Lung (tissue), 12 donors: ENCODE data around the gene KRT7. TPM values are rescaled to one million over a fixed set of nuclear protein-coding genes. Genes with fewer than 3 reads are reported as not detected.

ENCODE experiments used
- ATAC-seq: fragments of 200-7000 bp; cut with Tn5 transposase; one replicate; pipeline ENCODE4 v1.9.1; 2020; ENCODE audit warnings: moderate number of reproducible peaks; ENCODE audit not compliant: insufficient read depth, low FRiP score
- DNase-seq, 3 donors: peaks; one replicate each; pipeline ENCODE4 v3.0.0-alpha.2; 2013 to 2017
- H3K27ac ChIP-seq, 2 donors: one replicate each; pipeline ENCODE4 v1.5.1; 2013; ENCODE audit warnings: mild to moderate bottlenecking in 2 of 2, moderate library complexity in 2 of 2, control low read depth in 1 of 2, inconsistent platforms in 1 of 2, low read depth in 1 of 2, low read length in 1 of 2
- H3K27me3 ChIP-seq, 3 donors: one replicate each; pipeline ENCODE4 v1.5.1; 2013; ENCODE audit warnings: low read length in 2 of 3; ENCODE audit not compliant: control insufficient read depth in 3 of 3, insufficient read depth in 3 of 3
- H3K36me3 ChIP-seq, 4 donors: one replicate each; pipeline ENCODE4 v1.5.1; 2013; ENCODE audit warnings: low read length in 4 of 4, mild to moderate bottlenecking in 1 of 4, moderate library complexity in 1 of 4; ENCODE audit not compliant: control insufficient read depth in 4 of 4, insufficient read depth in 4 of 4
- H3K4me1 ChIP-seq, 5 donors: one replicate each; pipeline ENCODE4 v1.5.1; 2013; ENCODE audit warnings: low read length in 5 of 5, mild to moderate bottlenecking in 2 of 5, moderate library complexity in 1 of 5; ENCODE audit not compliant: control insufficient read depth in 5 of 5, insufficient read depth in 5 of 5
- H3K4me3 ChIP-seq: one replicate; pipeline ENCODE4 v1.5.1; 2013; ENCODE audit warnings: mild to moderate bottlenecking, control low read depth, moderate library complexity
- H3K9ac ChIP-seq, 2 donors: one replicate each; pipeline ENCODE4 v1.5.1; 2013; ENCODE audit warnings: low read length in 2 of 2, control low read depth in 1 of 2; ENCODE audit not compliant: insufficient read depth in 1 of 2
- H3K9me3 ChIP-seq, 4 donors: one replicate each; pipeline ENCODE4 v1.5.1; 2013; ENCODE audit warnings: low read length in 3 of 4, mild to moderate bottlenecking in 1 of 4, moderate library complexity in 1 of 4; ENCODE audit not compliant: control insufficient read depth in 4 of 4, insufficient read depth in 3 of 4
- WGBS, 2 donors: extraction: QIAGEN DNeasy Blood & Tissue Kit; methylation state at CpG; one replicate each; pipeline ENCODE4 v1.1.7; 2013; 5-methylcytosine and 5-hydroxymethylcytosine counted together
- polyA plus RNA-seq, 2 donors: library from polyadenylated mRNA; stranded (reverse); fragments of 200-250 nt; gene quantifications; one replicate each; pipeline ENCODE4 v1.2.1, GENCODE V29; 2013
- total RNA-seq, 2 donors: library from RNA; depleted of rRNA in 1 of 2; stranded (reverse); fragments of >200 nt in 1 of 2; gene quantifications; one replicate each; pipeline ENCODE4 v1.2.1, GENCODE V29; 2014 to 2021
- TF ChIP-seq, protein P1 (sequence below): IDR thresholded peaks from 2 replicates; pipeline ENCODE4 v1.5.1; 2012; ENCODE audit warnings: mild to moderate bottlenecking; ENCODE audit errors: control extremely low read depth, extremely low read depth
- donor health status: control.
- donor health status: control.
- donor health status: Bipolar disorder and iron deficiency.
- donor health status: healthy.
- donor health status: DM: yes; HTN: yes; CAD: no.

KRT7 gene
- total and polyA plus RNA-seq, 4 donors, result 33.6 to 1,415 (median 1,306) TPM

DNA sequence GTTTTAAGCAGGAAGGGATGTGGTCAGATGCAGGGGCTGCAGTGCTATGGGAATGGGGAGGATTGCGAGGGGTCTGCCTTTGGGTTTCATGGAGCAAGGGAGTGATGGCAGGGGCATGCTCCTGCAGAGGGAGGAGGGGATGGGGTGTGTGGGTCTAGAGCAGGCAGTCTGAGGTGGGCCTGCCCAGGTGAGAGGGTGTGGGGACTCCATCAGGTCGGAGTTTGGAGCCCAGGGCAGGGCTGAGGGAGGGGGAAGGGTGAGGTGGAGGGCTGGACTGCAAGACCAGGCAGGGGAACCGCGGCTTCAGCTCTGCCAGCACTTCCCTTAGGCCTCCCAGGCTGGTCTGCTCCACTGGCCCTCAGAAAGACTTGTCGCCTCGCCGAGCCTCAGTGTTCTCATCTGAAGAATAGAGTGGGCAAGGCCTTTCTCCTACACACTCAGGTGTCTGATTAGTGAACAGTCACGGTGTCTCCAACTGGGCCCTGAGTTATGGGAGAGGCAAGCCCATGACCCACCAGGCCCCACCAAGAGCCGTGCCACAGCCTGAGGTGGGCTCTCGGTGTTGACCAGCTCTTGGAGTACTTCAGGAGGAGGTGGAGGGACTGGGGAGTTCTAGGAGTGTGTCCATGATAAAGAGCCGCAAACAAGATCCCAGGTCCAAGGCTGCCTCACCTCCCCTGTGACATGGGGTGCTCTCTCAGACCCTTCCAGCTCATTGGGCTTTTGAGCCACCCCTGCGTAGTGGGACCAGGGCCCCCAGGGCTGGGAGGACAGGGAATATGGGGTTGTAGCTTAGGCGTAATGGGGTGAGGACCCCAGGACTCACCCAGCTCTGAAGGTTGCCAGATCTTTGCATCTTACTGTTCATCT lies 21.1 kb upstream of the KRT7 start:
- Histone ChIP-seq H3K9me3 (no peaks in the 10 kb centered on the region), H3K27ac (no peak overlapping the region), H3K4me1 (peaks cover 0 to 17% (median 4%) of the 10 kb centered on the region in 5 donors), H3K27me3 (peaks cover 0 to 10% (median 5%) of the 10 kb centered on the region in 3 donors), H3K36me3 (no peaks in the 10 kb centered on the region), H3K9ac (no peak overlapping the region), H3K4me3 (no peak overlapping the region)
- DNase-seq (no peak), ATAC-seq (no peak)
- WGBS, 2 donors, result 92 to 93% methylated on average over 12 to 13 of the region's 13 CpGs
- TF ChIP-seq, protein P1, sequence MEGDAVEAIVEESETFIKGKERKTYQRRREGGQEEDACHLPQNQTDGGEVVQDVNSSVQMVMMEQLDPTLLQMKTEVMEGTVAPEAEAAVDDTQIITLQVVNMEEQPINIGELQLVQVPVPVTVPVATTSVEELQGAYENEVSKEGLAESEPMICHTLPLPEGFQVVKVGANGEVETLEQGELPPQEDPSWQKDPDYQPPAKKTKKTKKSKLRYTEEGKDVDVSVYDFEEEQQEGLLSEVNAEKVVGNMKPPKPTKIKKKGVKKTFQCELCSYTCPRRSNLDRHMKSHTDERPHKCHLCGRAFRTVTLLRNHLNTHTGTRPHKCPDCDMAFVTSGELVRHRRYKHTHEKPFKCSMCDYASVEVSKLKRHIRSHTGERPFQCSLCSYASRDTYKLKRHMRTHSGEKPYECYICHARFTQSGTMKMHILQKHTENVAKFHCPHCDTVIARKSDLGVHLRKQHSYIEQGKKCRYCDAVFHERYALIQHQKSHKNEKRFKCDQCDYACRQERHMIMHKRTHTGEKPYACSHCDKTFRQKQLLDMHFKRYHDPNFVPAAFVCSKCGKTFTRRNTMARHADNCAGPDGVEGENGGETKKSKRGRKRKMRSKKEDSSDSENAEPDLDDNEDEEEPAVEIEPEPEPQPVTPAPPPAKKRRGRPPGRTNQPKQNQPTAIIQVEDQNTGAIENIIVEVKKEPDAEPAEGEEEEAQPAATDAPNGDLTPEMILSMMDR, result no peak

DNA sequence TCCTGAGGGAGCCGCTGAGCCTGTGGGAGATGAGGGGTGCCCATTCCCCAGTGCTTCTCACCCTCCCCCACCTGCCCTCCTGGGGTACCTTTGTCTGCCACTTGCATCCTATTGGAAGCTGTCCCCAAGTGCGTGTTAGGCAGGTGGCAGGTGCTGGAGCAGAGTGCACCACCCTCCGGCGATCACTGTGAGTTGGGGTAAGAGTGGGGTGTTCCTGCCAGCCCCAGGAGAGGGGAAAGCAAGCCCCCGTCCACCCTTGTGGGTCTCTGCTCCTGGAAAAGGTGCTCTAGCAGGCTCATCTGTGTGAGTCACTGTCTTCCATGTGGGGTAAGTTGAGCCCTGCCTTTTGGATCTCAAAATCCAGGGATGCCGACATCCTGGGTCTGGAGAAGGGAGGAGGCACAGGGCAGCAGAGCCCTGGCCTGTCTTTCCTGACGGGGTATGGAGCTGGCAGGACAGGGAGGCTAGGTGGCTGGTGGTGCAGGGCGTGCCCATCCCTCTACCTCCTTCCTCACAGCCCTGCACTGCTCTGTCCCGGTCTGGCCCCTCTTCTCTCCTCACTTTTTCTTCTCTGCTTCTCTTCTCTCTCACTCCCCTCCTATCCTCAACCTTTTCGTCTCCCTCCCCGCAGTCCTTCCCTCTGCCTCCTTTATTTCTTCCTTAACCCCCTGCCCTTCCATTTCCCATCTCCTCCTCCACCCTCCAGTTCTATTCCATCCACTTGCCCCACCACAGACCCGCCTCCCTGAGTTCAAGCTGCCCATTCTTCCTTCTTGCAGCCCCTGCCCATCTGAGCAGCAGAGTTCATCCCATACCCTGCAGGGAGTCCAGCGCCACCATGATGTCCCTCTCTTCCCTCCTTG lies 20.1 kb upstream of the KRT7 start:
- TF ChIP-seq, protein P1, result no peak
- no peak for ATAC-seq

DNA sequence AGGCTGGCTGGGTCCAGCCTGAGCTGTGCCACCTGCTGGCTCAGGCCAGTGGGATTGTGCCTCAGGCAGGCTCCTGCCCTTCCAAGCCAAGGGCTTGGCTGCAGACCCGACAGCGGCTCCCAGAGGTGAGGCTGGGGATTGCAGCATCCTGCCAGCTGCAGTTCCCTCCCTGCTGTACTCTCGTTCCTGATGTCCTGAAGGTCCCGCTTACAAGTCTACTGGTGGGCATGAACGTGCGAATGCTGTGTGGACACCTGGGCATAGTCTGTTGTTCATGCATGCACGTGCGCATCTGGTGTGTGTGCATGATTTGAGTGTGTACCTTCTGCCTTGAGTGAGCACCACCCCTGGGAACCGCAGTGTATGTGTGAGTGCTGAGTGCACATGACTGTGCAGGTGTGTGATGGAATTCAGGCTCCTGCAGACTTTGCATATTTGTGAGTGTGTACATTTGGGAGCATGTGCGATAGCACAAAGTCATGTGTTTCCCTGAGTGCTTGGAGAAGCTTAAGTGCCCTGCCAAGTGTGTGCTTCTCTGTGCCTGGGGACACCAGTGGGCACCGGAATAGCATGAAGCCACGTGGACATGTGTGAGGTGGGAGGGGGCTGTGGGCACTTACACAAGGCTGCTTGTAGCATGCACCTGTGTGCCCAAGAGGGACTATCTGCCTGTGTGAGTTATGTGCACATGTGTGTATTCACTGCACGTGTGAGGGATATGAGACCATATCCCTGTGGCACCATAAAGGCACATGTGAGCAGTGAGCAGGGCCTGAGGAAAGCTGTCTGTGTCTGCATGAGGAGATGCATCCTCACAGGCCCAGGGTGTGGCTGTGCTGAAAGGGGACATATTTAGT lies 19.3 kb upstream of the KRT7 start:
- WGBS, 2 donors, result 26 to 31% methylated on average over 13 of the region's 13 CpGs
- Histone ChIP-seq H3K9me3 (no peaks in the 10 kb centered on the region), H3K4me1 (peaks cover 0 to 23% (median 3%) of the 10 kb centered on the region in 5 donors), H3K36me3 (no peaks in the 10 kb centered on the region), H3K27ac (peak overlapping the region in 1 of 2 donors; percentile 66), H3K4me3 (no peak overlapping the region), H3K27me3 (peaks cover 0 to 7% (median 1%) of the 10 kb centered on the region in 3 donors), H3K9ac (no peak overlapping the region)
- peak; percentile 68 to 81 (median 80) for DNase-seq
- peak; percentile 81 for ATAC-seq
- TF ChIP-seq, protein P1, result peak; percentile 93

More for the DNA sequence above, 20.1 kb upstream of the KRT7 start:
- Histone ChIP-seq H3K36me3 (no peaks in the 10 kb centered on the region), H3K9ac (no peak overlapping the region), H3K4me3 (no peak overlapping the region), H3K27me3 (peaks cover 0 to 10% (median 5%) of the 10 kb centered on the region in 3 donors), H3K4me1 (peaks cover 0 to 21% (median 3%) of the 10 kb centered on the region in 5 donors), H3K27ac (peak overlapping the region in 1 of 2 donors; percentile 66), H3K9me3 (no peaks in the 10 kb centered on the region)
- WGBS, 2 donors, result 83 to 85% methylated on average over 13 of the region's 13 CpGs
- DNase-seq, result peak in 1 of 3 donors; percentile 6
